H9 (cell line): Measurements from ENCODE around the gene PHACTR4. TPM values are rescaled to one million over a fixed set of nuclear protein-coding genes. Genes with fewer than 3 reads are reported as not detected.
"Not testable (repeated sequence)": the region's sequence is repeated elsewhere in the genome, so short reads cannot be mapped to it uniquely, and the experiment has no call there.

Experiments
- DNase-seq: peaks from one replicate; pipeline ENCODE4 v3.0.0-alpha.2; 2017
- H2AFZ ChIP-seq: one replicate; pipeline ENCODE4 v1.6.1; 2013; ENCODE audit warnings: mild to moderate bottlenecking, low read length, control low read depth, moderate library complexity
- H2AK5ac ChIP-seq: 2 replicates; pipeline ENCODE4 v1.6.1; 2013; ENCODE audit warnings: low read length, control low read depth, mixed read lengths; ENCODE audit not compliant: insufficient read length
- H2BK120ac ChIP-seq: one replicate; pipeline ENCODE4 v1.6.1; 2013; ENCODE audit warnings: low read depth, mild to moderate bottlenecking, low read length, control low read depth, inconsistent platforms; ENCODE audit not compliant: poor library complexity, severe bottlenecking
- H2BK12ac ChIP-seq: 2 replicates; pipeline ENCODE4 v1.6.1; 2013; ENCODE audit warnings: low read length, control low read depth, mixed read lengths, low read depth; ENCODE audit not compliant: insufficient read length
- H2BK15ac ChIP-seq: 2 replicates; pipeline ENCODE4 v1.6.1; 2013; ENCODE audit warnings: low read depth, low read length, control low read depth
- H2BK20ac ChIP-seq: one replicate; pipeline ENCODE4 v1.6.1; 2013; ENCODE audit warnings: low read depth, mild to moderate bottlenecking, low read length, control low read depth, inconsistent platforms; ENCODE audit not compliant: poor library complexity, severe bottlenecking
- H2BK5ac ChIP-seq: 2 replicates; pipeline ENCODE4 v1.6.1; 2013; ENCODE audit warnings: low read length, control low read depth, mixed read lengths; ENCODE audit not compliant: insufficient read length
- H3K14ac ChIP-seq: 2 replicates; pipeline ENCODE4 v1.6.1; 2013; ENCODE audit warnings: low read length, control low read depth; ENCODE audit not compliant: insufficient read depth
- H3K18ac ChIP-seq: 2 replicates; pipeline ENCODE4 v1.6.1; 2013; ENCODE audit warnings: low read depth, mild to moderate bottlenecking, mixed read lengths, low read length, control low read depth; ENCODE audit not compliant: insufficient read length
- H3K23ac ChIP-seq: 2 replicates; pipeline ENCODE4 v1.6.1; 2013; ENCODE audit warnings: low read length, control low read depth, mixed read lengths, low read depth; ENCODE audit not compliant: insufficient read length
- H3K23me2 ChIP-seq: 2 replicates; pipeline ENCODE4 v1.6.1; 2013; ENCODE audit warnings: low read depth, mild to moderate bottlenecking, mixed read lengths, low read length, control low read depth; ENCODE audit not compliant: insufficient read length, poor library complexity, severe bottlenecking
- H3K27ac ChIP-seq: 2 replicates; pipeline ENCODE4 v1.5.1; 2013; ENCODE audit warnings: low read length, control low read depth, mixed read lengths, low read depth; ENCODE audit not compliant: insufficient read length
- H3K27me3 ChIP-seq: 2 replicates; pipeline ENCODE4 v1.6.1; 2013; ENCODE audit warnings: low read length, control low read depth, inconsistent platforms; ENCODE audit not compliant: insufficient read depth
- H3K4ac ChIP-seq: 2 replicates; pipeline ENCODE4 v1.6.1; 2013; ENCODE audit warnings: low read depth, mild to moderate bottlenecking, control low read depth, inconsistent platforms, low read length, moderate library complexity
- H3K4me1 ChIP-seq: 2 replicates; pipeline ENCODE4 v1.6.1; 2013; ENCODE audit warnings: low read length, control low read depth, inconsistent platforms; ENCODE audit not compliant: insufficient read depth
- H3K4me2 ChIP-seq: 2 replicates; pipeline ENCODE4 v1.6.1; 2013; ENCODE audit warnings: low read length, control low read depth, mixed read lengths; ENCODE audit not compliant: insufficient read length, insufficient read depth
- H3K56ac ChIP-seq: 2 replicates; pipeline ENCODE4 v1.6.1; 2013; ENCODE audit warnings: low read depth, mild to moderate bottlenecking, mixed read lengths, low read length, control low read depth; ENCODE audit not compliant: insufficient read length
- H3K79me1 ChIP-seq: 2 replicates; pipeline ENCODE4 v1.6.1; 2013; ENCODE audit warnings: low read depth, mild to moderate bottlenecking, moderate library complexity, low read length, control low read depth, inconsistent platforms; ENCODE audit not compliant: insufficient read depth, poor library complexity, severe bottlenecking
- H3K79me2 ChIP-seq: 2 replicates; pipeline ENCODE4 v1.6.1; 2013; ENCODE audit warnings: low read length, control low read depth, inconsistent platforms; ENCODE audit not compliant: insufficient read depth
- H3K9ac ChIP-seq: 2 replicates; pipeline ENCODE4 v1.6.1; 2013; ENCODE audit warnings: low read length, control low read depth, mixed read lengths; ENCODE audit not compliant: insufficient read length; ENCODE audit errors: extremely low read depth
- H3K9me3 ChIP-seq: one replicate; pipeline ENCODE4 v1.6.1; 2013; ENCODE audit warnings: low read depth, low read length, inconsistent platforms; ENCODE audit not compliant: control insufficient read depth
- H3T11ph ChIP-seq: one replicate; pipeline ENCODE4 v1.6.1; 2013; ENCODE audit warnings: mild to moderate bottlenecking, low read length, control low read depth, inconsistent platforms
- H4K20me1 ChIP-seq: one replicate; pipeline ENCODE4 v1.6.1; 2013; ENCODE audit not compliant: control insufficient read depth, insufficient read length, insufficient read depth
- H4K5ac ChIP-seq: 2 replicates; pipeline ENCODE4 v1.6.1; 2013; ENCODE audit warnings: low read depth, mild to moderate bottlenecking, mixed read lengths, low read length, control low read depth; ENCODE audit not compliant: insufficient read length
- H4K8ac ChIP-seq: replicated peaks from 2 replicates; pipeline ENCODE4 v1.6.1; 2013; ENCODE audit warnings: low read length, control low read depth, mixed read lengths, low read depth; ENCODE audit not compliant: insufficient read length
- H4K91ac ChIP-seq: 2 replicates; pipeline ENCODE4 v1.6.1; 2013; ENCODE audit warnings: low read depth, mild to moderate bottlenecking, moderate library complexity, mixed read lengths, low read length, control low read depth; ENCODE audit not compliant: insufficient read length
- H3K27ac Mint-ChIP-seq, 3 experiments: 2 replicates in 2 of 3; 3 replicates in 1 of 3; pipeline ENCODE4 v1.8.0; 2020 to 2021; ENCODE audit warnings: mixed read lengths in 3 of 3, mild to moderate bottlenecking in 1 of 3, moderate library complexity in 1 of 3
- H3K27me3 Mint-ChIP-seq: 2 replicates; pipeline ENCODE4 v1.8.0; 2021; ENCODE audit warnings: low read depth, mild to moderate bottlenecking, moderate library complexity, mixed read lengths
- H3K36me3 Mint-ChIP-seq, 3 experiments: 2 replicates in 2 of 3; 3 replicates in 1 of 3; pipeline ENCODE4 v1.8.0; 2020 to 2021; ENCODE audit warnings: low read depth in 3 of 3, mixed read lengths in 3 of 3; ENCODE audit not compliant: insufficient read depth in 1 of 3
- H3K4me1 Mint-ChIP-seq, 2 experiments: 2 replicates each; pipeline ENCODE4 v1.8.0; 2020; ENCODE audit warnings: mixed read lengths in 2 of 2
- H3K4me3 Mint-ChIP-seq, 2 experiments: 2 replicates in 1 of 2; 3 replicates in 1 of 2; pipeline ENCODE4 v1.8.0; 2020 to 2021; ENCODE audit warnings: mild to moderate bottlenecking in 2 of 2, mixed read lengths in 2 of 2, moderate library complexity in 1 of 2
- H3K9me3 Mint-ChIP-seq, 2 experiments: 2 replicates in 1 of 2; 3 replicates in 1 of 2; pipeline ENCODE4 v1.8.0; 2020; ENCODE audit warnings: mild to moderate bottlenecking in 2 of 2, mixed read lengths in 2 of 2, moderate library complexity in 1 of 2
- WGBS: extraction: QIAGEN DNeasy Blood & Tissue Kit; methylation state at CpG from one replicate; pipeline ENCODE4 v1.1.7; 2013; ENCODE audit warnings: missing lambda C conversion rate, low lambda C conversion rate, mixed read lengths; ENCODE audit not compliant: insufficient read length; ENCODE audit errors: extremely low coverage; 5-methylcytosine and 5-hydroxymethylcytosine counted together
- total RNA-seq: library from RNA; stranded (reverse); gene quantifications from 2 replicates; pipeline ENCODE4 v1.2.1, GENCODE V29; 2021
- TF ChIP-seq, protein P1 (sequence below): fragments of 200-600 bp; sonication (generic); conservative IDR thresholded peaks from 3 replicates; pipeline ENCODE4 v1.8.0; 2021; ENCODE audit warnings: antibody characterized with exemption, mild to moderate bottlenecking

The PHACTR4 gene
- total RNA-seq, 1 experiment from 2014 or later: 54.0 TPM

DNA sequence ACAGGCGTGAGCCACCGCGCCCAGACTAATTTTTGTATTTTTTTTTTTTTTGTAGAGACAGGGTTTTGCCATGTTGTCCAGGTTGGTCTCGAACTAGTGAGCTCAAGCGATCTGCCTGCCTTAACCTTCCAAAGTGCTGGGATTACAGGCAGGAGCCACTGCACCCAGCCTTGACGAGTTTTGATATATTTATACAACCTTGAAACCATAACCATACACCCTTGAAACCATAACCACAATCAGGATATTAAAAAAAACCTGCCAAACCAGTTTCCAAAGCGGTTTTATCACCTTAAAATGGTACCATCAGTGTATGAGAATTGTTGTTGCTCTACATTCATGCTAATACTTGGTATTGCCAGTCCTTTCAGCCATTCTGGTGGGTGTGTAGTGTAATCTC is 3.7 kb upstream of the PHACTR4 start:
- no peaks in the 10 kb centered on the region for H3K9me3 ChIP-seq
- H2AFZ ChIP-seq: no peak overlapping the region
- Mint-ChIP-seq H3K4me3 (no peak overlapping the region), H3K27me3 (no peaks in the 10 kb centered on the region), H3K27ac (no peak overlapping the region), H3K4me1 (peaks cover 10 to 13% of the 10 kb centered on the region in 2 experiments), H3K36me3 (no peaks in the 10 kb centered on the region; a peak in 2 of 7 replicates), H3K9me3 (no peaks in the 10 kb centered on the region)
- no peak overlapping the region for H3K4me2 ChIP-seq
- DNase-seq: no peak
- H4K5ac ChIP-seq: no peak overlapping the region
- no peak overlapping the region for H3T11ph ChIP-seq
- H2BK120ac ChIP-seq: no peak overlapping the region
- no peak overlapping the region for H3K23ac ChIP-seq
- no peak overlapping the region for H3K27ac ChIP-seq
- no CpG with 5 or more reads among the region's 7 CpGs for WGBS
- no peak overlapping the region for H3K18ac ChIP-seq
- H3K14ac ChIP-seq: no peak overlapping the region
- no peak overlapping the region for H3K9ac ChIP-seq
- no peaks in the 10 kb centered on the region for H4K20me1 ChIP-seq
- H3K79me1 ChIP-seq: no peaks in the 10 kb centered on the region
- H3K27me3 ChIP-seq: no peaks in the 10 kb centered on the region
- no peaks in the 10 kb centered on the region for H3K4me1 ChIP-seq
- no peak overlapping the region for H2BK20ac ChIP-seq
- TF ChIP-seq, protein P1, sequence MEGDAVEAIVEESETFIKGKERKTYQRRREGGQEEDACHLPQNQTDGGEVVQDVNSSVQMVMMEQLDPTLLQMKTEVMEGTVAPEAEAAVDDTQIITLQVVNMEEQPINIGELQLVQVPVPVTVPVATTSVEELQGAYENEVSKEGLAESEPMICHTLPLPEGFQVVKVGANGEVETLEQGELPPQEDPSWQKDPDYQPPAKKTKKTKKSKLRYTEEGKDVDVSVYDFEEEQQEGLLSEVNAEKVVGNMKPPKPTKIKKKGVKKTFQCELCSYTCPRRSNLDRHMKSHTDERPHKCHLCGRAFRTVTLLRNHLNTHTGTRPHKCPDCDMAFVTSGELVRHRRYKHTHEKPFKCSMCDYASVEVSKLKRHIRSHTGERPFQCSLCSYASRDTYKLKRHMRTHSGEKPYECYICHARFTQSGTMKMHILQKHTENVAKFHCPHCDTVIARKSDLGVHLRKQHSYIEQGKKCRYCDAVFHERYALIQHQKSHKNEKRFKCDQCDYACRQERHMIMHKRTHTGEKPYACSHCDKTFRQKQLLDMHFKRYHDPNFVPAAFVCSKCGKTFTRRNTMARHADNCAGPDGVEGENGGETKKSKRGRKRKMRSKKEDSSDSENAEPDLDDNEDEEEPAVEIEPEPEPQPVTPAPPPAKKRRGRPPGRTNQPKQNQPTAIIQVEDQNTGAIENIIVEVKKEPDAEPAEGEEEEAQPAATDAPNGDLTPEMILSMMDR: no peak
- H4K8ac ChIP-seq: no peak overlapping the region
- H2BK5ac ChIP-seq: no peak overlapping the region
- H3K56ac ChIP-seq: no peak overlapping the region
- H3K4ac ChIP-seq: no peak overlapping the region
- no peak overlapping the region for H2BK15ac ChIP-seq
- no peak overlapping the region for H2AK5ac ChIP-seq
- no peaks in the 10 kb centered on the region for H3K23me2 ChIP-seq
- H4K91ac ChIP-seq: no peak overlapping the region
- H3K79me2 ChIP-seq: peaks cover 2% of the 10 kb centered on the region; the same call in 1 of the 2 replicates
- H2BK12ac ChIP-seq: no peak overlapping the region

DNA sequence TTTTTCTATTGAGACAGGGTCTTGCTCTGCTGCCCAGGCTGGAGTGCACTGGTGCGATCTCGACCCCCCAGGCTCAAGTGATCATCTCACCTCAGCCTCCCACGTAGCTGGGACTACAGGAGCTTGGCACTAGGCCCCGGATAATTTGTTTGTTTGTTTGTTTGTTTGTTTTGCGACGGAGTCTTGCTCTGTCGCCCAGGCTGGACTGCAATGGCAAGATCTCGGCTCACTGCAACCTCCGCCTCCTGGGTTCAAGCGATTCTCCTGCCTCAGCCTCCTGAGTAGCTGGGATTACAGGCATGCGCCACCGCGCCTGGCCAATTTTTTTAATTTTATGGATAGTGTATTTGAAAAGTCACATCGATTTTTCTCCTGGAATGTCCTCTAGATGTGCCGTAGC is 932 bp upstream of the PHACTR4 start:
- H3K14ac ChIP-seq, H3K36me3 Mint-ChIP-seq, H2BK20ac ChIP-seq, H3K27me3 Mint-ChIP-seq, H3K23me2 ChIP-seq, H2BK5ac ChIP-seq, H3K23ac ChIP-seq, H3K79me2 ChIP-seq, H3K27me3 ChIP-seq, H4K91ac ChIP-seq, H4K8ac ChIP-seq, H3K4me2 ChIP-seq, H3T11ph ChIP-seq, H2BK15ac ChIP-seq, H4K5ac ChIP-seq, H3K9ac ChIP-seq, H3K18ac ChIP-seq, H3K79me1 ChIP-seq, H3K4me1 ChIP-seq, H3K56ac ChIP-seq, H3K4ac ChIP-seq, H3K9me3 Mint-ChIP-seq, H3K9me3 ChIP-seq, DNase-seq, H2AK5ac ChIP-seq, H2AFZ ChIP-seq, H3K27ac ChIP-seq, H4K20me1 ChIP-seq, H2BK12ac ChIP-seq, H2BK120ac ChIP-seq: not testable (repeated sequence)
- Mint-ChIP-seq H3K4me1 (peaks cover 13 to 19% of the 10 kb centered on the region in 2 experiments), H3K27ac (peak overlapping the region; percentile 5 to 42 (median 28); a peak in 4 of 7 replicates), H3K4me3 (peak overlapping the region in 1 of 2 experiments; percentile 97; a peak in 4 of 5 replicates)
- no CpG with 5 or more reads among the region's 15 CpGs for WGBS
